ENCODE data around the gene FAM229A. TPM values are rescaled to one million over a fixed set of nuclear protein-coding genes. Genes with fewer than 3 reads are reported as not detected.

FAM229A gene
- total and polyA plus RNA-seq, 2 of the 8 experiments (the other 6 are each of a cell fraction or from before 2014, with no cell fraction given), result 4.1 to 4.2 TPM

DNA sequence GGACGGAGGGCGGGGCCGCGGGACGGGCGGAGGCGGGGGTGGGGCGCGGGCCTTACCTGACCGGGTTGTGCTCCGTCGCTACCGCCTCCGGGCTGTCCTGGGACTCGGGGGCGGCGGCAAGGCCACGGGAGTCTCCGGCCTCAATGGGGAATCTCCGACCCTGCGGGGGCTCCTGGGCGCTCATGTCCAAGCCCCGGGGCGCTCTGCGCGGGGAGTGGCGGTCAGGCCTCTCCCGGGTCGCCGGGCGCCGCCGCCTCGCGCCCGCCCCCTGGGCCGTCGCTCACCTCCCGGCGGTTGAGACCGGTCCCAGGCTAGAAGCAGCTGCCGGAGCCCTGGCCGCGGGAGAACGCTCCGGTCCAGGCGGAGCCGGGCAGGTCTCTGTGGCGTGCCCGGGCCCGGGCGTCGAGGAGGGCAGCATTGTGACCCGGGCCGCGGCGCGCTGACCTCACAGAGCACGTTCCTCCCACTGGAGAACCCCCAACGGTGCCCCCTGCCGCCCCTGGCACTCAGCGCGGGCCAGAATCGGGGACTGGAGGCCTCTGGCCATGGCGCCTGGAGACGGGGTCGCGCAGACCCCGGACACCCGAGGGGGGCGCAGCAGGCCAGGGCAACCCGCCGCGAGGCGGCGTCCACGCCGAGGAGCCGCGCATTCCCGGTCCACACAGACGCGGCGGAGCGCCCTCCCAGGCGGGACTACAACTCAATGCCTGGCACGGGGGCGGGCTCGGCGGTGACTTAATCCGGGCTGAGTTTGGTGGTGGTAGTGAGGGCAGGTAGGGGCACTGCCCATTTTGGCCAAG, 411 bp downstream of the FAM229A start:
- Histone ChIP-seq H2AFZ (ENCODE audit: low read length) (no peak overlapping the region), H3K4me2 (ENCODE audit: insufficient read depth in 1 of 2, low read depth in 2 of 2, low read length in 2 of 2) (peak overlapping the region; percentile 49 to 68; a peak in 3 of 4 replicates), H3K36me3 (ENCODE audit: control insufficient read depth in 2 of 4, insufficient read depth in 4 of 4, low read length in 3 of 4) (peaks cover under 1 to 23% (median 10%) of the 10 kb centered on the region in 4 experiments; a peak in 6 of 8 replicates), H3K79me2 (ENCODE audit: control insufficient read depth in 1 of 2, insufficient read depth in 2 of 2, low read length in 2 of 2) (no peaks in the 10 kb centered on the region), H2BK120ac (replicated peaks; ENCODE audit: low read depth, low read length) (no peak overlapping the region), H3K56ac (replicated peaks; ENCODE audit: insufficient read length, low read depth, low read length) (no peak overlapping the region), H3K27ac (ENCODE audit: low read depth, low read length) (no peak overlapping the region), H3K9me3 (ENCODE audit: insufficient read depth in 2 of 2, low read depth in 1 of 2, low read length in 1 of 2) (no peaks in the 10 kb centered on the region; a peak in 1 of 4 replicates), H3K4me1 (replicated peaks in 1 of 4; ENCODE audit: control insufficient read depth in 3 of 4, insufficient read depth in 4 of 4, low read length in 3 of 4) (peaks cover 0 to 3% (median 1%) of the 10 kb centered on the region in 4 experiments; a peak in 4 of 7 replicates), H3K27me3 (replicated peaks in 1 of 4; ENCODE audit: control insufficient read depth in 3 of 4, extremely low read depth in 1 of 4, insufficient read depth in 3 of 4, low read length in 3 of 4) (peaks cover 3 to 24% (median 14%) of the 10 kb centered on the region in 4 experiments), H2BK15ac (ENCODE audit: low read length) (no peak overlapping the region), H2AK5ac (ENCODE audit: low read depth, low read length) (no peak overlapping the region), H3K14ac (ENCODE audit: insufficient read length) (no peak overlapping the region), H3K4ac (replicated peaks; ENCODE audit: insufficient read length, low read depth, low read length) (no peak overlapping the region), H3K4me3 (ENCODE audit: extremely low read depth in 1 of 4, insufficient read depth in 2 of 4, low read depth in 3 of 4, low read length in 4 of 4) (peak overlapping the region; percentile 11 to 53 (median 26)), H4K20me1 (replicated peaks in 1 of 2; ENCODE audit: control insufficient read depth in 1 of 2, insufficient read depth in 2 of 2, low read length in 2 of 2) (peaks cover 0 to 8% of the 10 kb centered on the region in 2 experiments), H3K18ac (ENCODE audit: extremely low read depth, low read length) (peak overlapping the region; percentile 48), H3K23ac (ENCODE audit: insufficient read length) (no peak overlapping the region), H4K8ac (ENCODE audit: extremely low read depth, insufficient read depth, low read length) (peak overlapping the region; percentile 79; the same call in 1 of the 2 replicates), H2BK20ac (ENCODE audit: low read length) (no peak overlapping the region), H3K79me1 (ENCODE audit: low read depth, low read length) (no peaks in the 10 kb centered on the region), H2BK12ac (ENCODE audit: low read depth, low read length) (no peak overlapping the region), H3K23me2 (ENCODE audit: low read depth, low read length) (peaks cover 9% of the 10 kb centered on the region; the same call in 1 of the 2 replicates), H2BK5ac (ENCODE audit: low read depth, low read length) (no peak overlapping the region), H4K91ac (replicated peaks; ENCODE audit: insufficient read length, low read length) (no peak overlapping the region), H3K9ac (replicated peaks in 1 of 4; ENCODE audit: extremely low read depth in 1 of 4, low read depth in 3 of 4, low read length in 3 of 4) (peak overlapping the region in 3 of 4 experiments; percentile 19 to 51 (median 20); a peak in 4 of 7 replicates), H4K5ac (ENCODE audit: insufficient read length, low read depth, low read length) (no peak overlapping the region)
- DNase-seq (ENCODE audit: low read depth in 1 of 2, low spot score in 2 of 2) (peak in 1 of 2 experiments; percentile 82), FAIRE-seq (no peak)
- 5% methylated on average over 44 of the region's 91 CpGs; no CpG with 5 or more reads in 1 of the 2 experiments for WGBS, 2 experiments (ENCODE audit: extremely low coverage in 1 of 2, insufficient coverage in 1 of 2, insufficient read length in 1 of 2, insufficient replicate concordance in 2 of 2, low coverage in 1 of 2, low lambda C conversion rate in 2 of 2, missing lambda C conversion rate in 1 of 2)
- ChIA-PET CTCF (ENCODE audit: partially characterized antibody) (interaction anchor here (1.3 kb wide), 2 partner anchors 29 to 145 kb away, joined by 3 to 4 read pairs; no protein-coding TSS in a partner anchor), POLR2A (ENCODE audit: partially characterized antibody) (interaction anchor here (1.0 to 6.8 kb wide), 10 partner anchors 10 to 166 kb away, joined by 3 to 68 read pairs (median 4); partner anchors contain the start of gene MARCKSL1)
- TF ChIP-seq, protein P1, sequence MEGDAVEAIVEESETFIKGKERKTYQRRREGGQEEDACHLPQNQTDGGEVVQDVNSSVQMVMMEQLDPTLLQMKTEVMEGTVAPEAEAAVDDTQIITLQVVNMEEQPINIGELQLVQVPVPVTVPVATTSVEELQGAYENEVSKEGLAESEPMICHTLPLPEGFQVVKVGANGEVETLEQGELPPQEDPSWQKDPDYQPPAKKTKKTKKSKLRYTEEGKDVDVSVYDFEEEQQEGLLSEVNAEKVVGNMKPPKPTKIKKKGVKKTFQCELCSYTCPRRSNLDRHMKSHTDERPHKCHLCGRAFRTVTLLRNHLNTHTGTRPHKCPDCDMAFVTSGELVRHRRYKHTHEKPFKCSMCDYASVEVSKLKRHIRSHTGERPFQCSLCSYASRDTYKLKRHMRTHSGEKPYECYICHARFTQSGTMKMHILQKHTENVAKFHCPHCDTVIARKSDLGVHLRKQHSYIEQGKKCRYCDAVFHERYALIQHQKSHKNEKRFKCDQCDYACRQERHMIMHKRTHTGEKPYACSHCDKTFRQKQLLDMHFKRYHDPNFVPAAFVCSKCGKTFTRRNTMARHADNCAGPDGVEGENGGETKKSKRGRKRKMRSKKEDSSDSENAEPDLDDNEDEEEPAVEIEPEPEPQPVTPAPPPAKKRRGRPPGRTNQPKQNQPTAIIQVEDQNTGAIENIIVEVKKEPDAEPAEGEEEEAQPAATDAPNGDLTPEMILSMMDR (IDR thresholded peaks at IDR 0.05; ENCODE audit: control extremely low read depth in 1 of 3, insufficient read depth in 1 of 3, low read depth in 1 of 3, low read length in 3 of 3), result peak in 2 of 3 experiments; percentile 21 to 23; a peak in 2 of 4 replicates
- TF ChIP-seq NANOG (IDR thresholded peaks at IDR 0.05; ENCODE audit: insufficient read depth, low read depth, low read length, poor library complexity, severe bottlenecking) (no peak), ZNF274 (IDR thresholded peaks at IDR 0.05; ENCODE audit: borderline replicate concordance, extremely low read depth, low read length) (no peak), CBX8 (IDR thresholded peaks at IDR 0.05; ENCODE audit: borderline replicate concordance, low read depth, low read length) (no peak), TBP (IDR thresholded peaks at IDR 0.05; ENCODE audit: low read depth, low read length) (no peak), SAP30 (IDR thresholded peaks at IDR 0.05; ENCODE audit: insufficient read depth, insufficient replicate concordance, low read length) (no peak), RXRA (IDR thresholded peaks at IDR 0.05; ENCODE audit: insufficient read depth, low read depth, low read length) (no peak), JUN (IDR thresholded peaks at IDR 0.05; ENCODE audit: low read depth, low read length) (no peak)
